ENCODE data around the gene WWOX. TPM values are rescaled to one million over a fixed set of nuclear protein-coding genes. Genes with fewer than 3 reads are reported as not detected.

The WWOX gene
- total and polyA plus RNA-seq, 4 donors, result 5.4 to 61.5 (median 18.4) TPM

DNA sequence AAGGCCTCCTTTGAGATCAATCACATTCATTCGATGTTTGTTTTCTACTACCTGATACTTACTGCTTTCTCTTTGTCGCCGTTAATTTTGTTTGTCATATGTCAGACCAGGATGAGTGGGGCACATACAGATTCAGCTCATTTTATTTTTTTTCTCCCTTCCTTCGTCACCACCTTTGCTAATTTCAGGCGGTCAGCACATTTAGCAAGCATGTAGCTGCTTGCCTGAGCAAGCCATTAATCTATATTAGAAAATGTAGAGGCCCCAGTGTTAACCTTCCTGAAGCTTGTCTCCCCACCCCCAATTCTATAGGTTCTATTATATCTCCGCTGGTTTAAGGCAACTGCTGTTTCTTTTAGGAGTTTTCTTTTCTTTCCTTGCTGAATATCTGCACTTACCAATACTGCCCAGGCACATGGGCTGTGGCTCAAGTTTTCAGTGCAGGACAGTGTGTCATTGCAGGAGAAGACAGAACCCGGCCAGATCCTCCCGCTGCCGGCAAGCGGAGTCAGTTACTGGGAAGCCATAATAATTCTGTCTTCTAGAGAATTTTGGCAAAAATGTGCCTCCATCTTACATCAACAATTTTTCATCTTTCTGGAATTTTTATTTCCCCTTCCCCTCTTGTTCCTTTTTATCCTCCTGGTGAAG lies 714.3 kb downstream of the WWOX start:
- Histone ChIP-seq H3K4me3 (no peak overlapping the region), H3K36me3 (ENCODE audit: control insufficient read depth in 4 of 4, insufficient read depth in 4 of 4, low read length in 4 of 4) (no peaks in the 10 kb centered on the region), H3K9ac (ENCODE audit: insufficient read depth in 1 of 2, low read length in 2 of 2) (no peak overlapping the region), H3K9me3 (ENCODE audit: control insufficient read depth in 4 of 4, insufficient read depth in 3 of 4, low read length in 3 of 4) (no peaks in the 10 kb centered on the region), H3K4me1 (ENCODE audit: control insufficient read depth in 5 of 5, insufficient read depth in 5 of 5, low read length in 5 of 5) (peaks cover 4 to 30% (median 20%) of the 10 kb centered on the region in 5 donors), H3K27ac (ENCODE audit: low read depth in 1 of 2, low read length in 1 of 2) (no peak overlapping the region), H3K27me3 (ENCODE audit: control insufficient read depth in 3 of 3, insufficient read depth in 3 of 3, low read length in 2 of 3) (no peaks in the 10 kb centered on the region)
- WGBS, 2 donors, result 87 to 91% methylated on average over 10 of the region's 10 CpGs
- DNase-seq (no peak), ATAC-seq (ENCODE audit: insufficient read depth, low FRiP score) (no peak)
- TF ChIP-seq, protein P1, sequence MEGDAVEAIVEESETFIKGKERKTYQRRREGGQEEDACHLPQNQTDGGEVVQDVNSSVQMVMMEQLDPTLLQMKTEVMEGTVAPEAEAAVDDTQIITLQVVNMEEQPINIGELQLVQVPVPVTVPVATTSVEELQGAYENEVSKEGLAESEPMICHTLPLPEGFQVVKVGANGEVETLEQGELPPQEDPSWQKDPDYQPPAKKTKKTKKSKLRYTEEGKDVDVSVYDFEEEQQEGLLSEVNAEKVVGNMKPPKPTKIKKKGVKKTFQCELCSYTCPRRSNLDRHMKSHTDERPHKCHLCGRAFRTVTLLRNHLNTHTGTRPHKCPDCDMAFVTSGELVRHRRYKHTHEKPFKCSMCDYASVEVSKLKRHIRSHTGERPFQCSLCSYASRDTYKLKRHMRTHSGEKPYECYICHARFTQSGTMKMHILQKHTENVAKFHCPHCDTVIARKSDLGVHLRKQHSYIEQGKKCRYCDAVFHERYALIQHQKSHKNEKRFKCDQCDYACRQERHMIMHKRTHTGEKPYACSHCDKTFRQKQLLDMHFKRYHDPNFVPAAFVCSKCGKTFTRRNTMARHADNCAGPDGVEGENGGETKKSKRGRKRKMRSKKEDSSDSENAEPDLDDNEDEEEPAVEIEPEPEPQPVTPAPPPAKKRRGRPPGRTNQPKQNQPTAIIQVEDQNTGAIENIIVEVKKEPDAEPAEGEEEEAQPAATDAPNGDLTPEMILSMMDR (IDR thresholded peaks at IDR 0.05; ENCODE audit: control extremely low read depth, extremely low read depth), result no peak

DNA sequence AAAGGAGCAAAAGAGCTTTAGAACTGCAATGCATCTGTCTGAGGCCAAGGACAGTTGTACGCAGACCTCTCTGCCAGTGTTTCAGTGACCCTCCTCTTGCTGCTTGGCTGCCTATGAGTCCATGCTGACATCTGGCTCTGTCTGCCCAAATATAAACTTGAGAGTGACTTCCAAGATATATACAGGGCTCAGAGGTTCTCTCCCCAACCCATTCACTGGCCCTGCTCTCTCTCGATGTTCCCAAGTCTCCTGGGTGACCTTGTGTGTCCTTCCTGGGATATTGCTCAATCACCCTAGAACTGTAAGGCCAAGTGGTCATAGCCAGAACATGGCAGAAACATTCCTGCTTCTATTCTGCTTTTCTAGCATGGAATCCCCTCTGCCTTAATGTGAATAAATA lies 716.3 kb downstream of the WWOX start:
- Histone ChIP-seq H3K27me3 (ENCODE audit: control insufficient read depth in 3 of 3, insufficient read depth in 3 of 3, low read length in 2 of 3) (no peaks in the 10 kb centered on the region), H3K4me1 (ENCODE audit: control insufficient read depth in 5 of 5, insufficient read depth in 5 of 5, low read length in 5 of 5) (peaks cover 4 to 30% (median 20%) of the 10 kb centered on the region in 5 donors), H3K27ac (ENCODE audit: low read depth in 1 of 2, low read length in 1 of 2) (no peak overlapping the region), H3K4me3 (no peak overlapping the region), H3K36me3 (ENCODE audit: control insufficient read depth in 4 of 4, insufficient read depth in 4 of 4, low read length in 4 of 4) (no peaks in the 10 kb centered on the region), H3K9ac (ENCODE audit: insufficient read depth in 1 of 2, low read length in 2 of 2) (peak overlapping the region in 1 of 2 donors; percentile 11), H3K9me3 (ENCODE audit: control insufficient read depth in 4 of 4, insufficient read depth in 3 of 4, low read length in 3 of 4) (no peaks in the 10 kb centered on the region)
- WGBS, 2 donors, result 67 to 74% methylated on average over 2 of the region's 2 CpGs
- TF ChIP-seq, protein P1 (IDR thresholded peaks at IDR 0.05; ENCODE audit: control extremely low read depth, extremely low read depth), result no peak
- ATAC-seq (ENCODE audit: insufficient read depth, low FRiP score) (no peak), DNase-seq (peak; percentile 16 to 63 (median 57))

DNA sequence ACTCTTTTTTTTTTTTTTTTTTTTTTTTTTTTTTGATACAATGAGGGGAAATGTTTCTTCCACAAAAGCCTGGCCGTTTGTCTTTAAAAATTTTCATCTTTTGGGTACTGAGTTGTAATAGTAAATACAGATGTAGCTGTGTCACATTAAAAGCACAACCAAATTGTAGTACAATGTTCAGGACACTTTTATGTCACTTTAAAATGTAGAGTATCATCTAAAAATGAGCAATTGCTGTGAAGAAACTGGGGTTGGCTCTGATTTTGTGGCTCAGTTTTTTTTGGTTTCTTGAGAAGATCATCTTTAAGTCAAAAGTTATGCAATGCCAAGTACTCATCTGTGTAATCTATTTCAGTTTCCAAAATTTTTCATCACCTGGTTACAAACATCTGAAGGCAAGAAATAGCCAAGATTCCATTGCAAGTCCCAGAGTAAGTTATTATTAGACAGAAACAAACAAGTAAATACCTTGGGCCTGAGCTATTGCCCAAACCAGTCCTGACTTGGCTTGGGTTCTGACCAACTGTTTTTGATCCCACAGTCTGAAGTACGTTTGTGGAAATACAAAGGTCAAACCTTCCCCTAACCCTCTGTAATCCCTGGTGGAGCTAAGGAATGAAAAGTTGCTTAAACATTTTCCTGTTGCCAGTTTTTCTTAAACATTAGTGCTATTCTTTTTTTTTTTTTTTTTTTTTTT lies 717.2 kb downstream of the WWOX start:
- no peak overlapping the region for H3K27ac ChIP-seq (ENCODE audit: low read depth in 1 of 2, low read length in 1 of 2)
- ATAC-seq (ENCODE audit: insufficient read depth, low FRiP score) (peak; percentile 49), DNase-seq (peak in 2 of 3 donors; percentile 12 to 22)

More for the DNA sequence above, 717.2 kb downstream of the WWOX start:
- Histone ChIP-seq H3K9ac (ENCODE audit: insufficient read depth in 1 of 2, low read length in 2 of 2) (no peak overlapping the region), H3K9me3 (ENCODE audit: control insufficient read depth in 4 of 4, insufficient read depth in 3 of 4, low read length in 3 of 4) (peaks cover 0 to 1% (median 0%) of the 10 kb centered on the region in 4 donors), H3K4me1 (ENCODE audit: control insufficient read depth in 5 of 5, insufficient read depth in 5 of 5, low read length in 5 of 5) (peaks cover 4 to 30% (median 20%) of the 10 kb centered on the region in 5 donors), H3K27me3 (ENCODE audit: control insufficient read depth in 3 of 3, insufficient read depth in 3 of 3, low read length in 2 of 3) (no peaks in the 10 kb centered on the region), H3K36me3 (ENCODE audit: control insufficient read depth in 4 of 4, insufficient read depth in 4 of 4, low read length in 4 of 4) (no peaks in the 10 kb centered on the region), H3K4me3 (no peak overlapping the region)
- TF ChIP-seq, protein P1 (IDR thresholded peaks at IDR 0.05; ENCODE audit: control extremely low read depth, extremely low read depth), result no peak
- 47 to 65% methylated on average over 2 of the region's 2 CpGs for WGBS, 2 donors
